ENCODE measurements around the gene C1orf35.

The C1orf35 gene

GRCh38 chr1:228093050-228093906 lies 9.8 kb downstream of the C1orf35 start:
- no peak for DNase-seq

GRCh38 chr1:228092342-228093049 lies 10.6 kb downstream of the C1orf35 start:
- no peak for DNase-seq

- no peak for DNase-seq
Measured at GRCh38 chr1:228091084-228091483, 12.0 kb downstream of the C1orf35 start.

- no peak for DNase-seq
Measured at GRCh38 chr1:228090613-228091081, 12.5 kb downstream of the C1orf35 start.

GRCh38 chr1:228089519-228090380 lies 13.4 kb downstream of the C1orf35 start:
- DNase-seq = no peak

- DNase-seq = no peak
Measured at GRCh38 chr1:228088586-228089498, 14.3 kb downstream of the C1orf35 start.

- DNase-seq = no peak
Measured at GRCh38 chr1:228087771-228088251, 15.3 kb downstream of the C1orf35 start.

- DNase-seq = no peak
Measured at GRCh38 chr1:228085287-228085951, 17.7 kb downstream of the C1orf35 start.

GRCh38 chr1:228084797-228085196 lies 18.3 kb downstream of the C1orf35 start:
- DNase-seq = no peak

GRCh38 chr1:228084325-228084724 lies 18.8 kb downstream of the C1orf35 start:
- DNase-seq = no peak

- no peak for DNase-seq
Measured at GRCh38 chr1:228083871-228084278, 19.2 kb downstream of the C1orf35 start.

- DNase-seq = peak; percentile 66
Measured at GRCh38 chr1:228082918-228083870, 19.9 kb downstream of the C1orf35 start.

GRCh38 chr1:228082214-228082917 lies 20.8 kb downstream of the C1orf35 start, which contains the start of gene ARF1:
TSS of gene ARF1 (plus strand) at chr1:228082708. CDS start at chr1:228097115, 14,407 bp downstream.
- peak; percentile 98 for DNase-seq

- peak; percentile 60 for DNase-seq
Measured at GRCh38 chr1:228081578-228082213, 21.4 kb downstream of the C1orf35 start.

GRCh38 chr1:228081144-228081543 lies 22.0 kb downstream of the C1orf35 start:
- DNase-seq = no peak

GRCh38 chr1:228079601-228080263 lies 23.4 kb downstream of the C1orf35 start:
- DNase-seq = no peak

GRCh38 chr1:228079013-228079412 lies 24.1 kb downstream of the C1orf35 start:
- no peak for DNase-seq

Data from NCI-H69 (cell line).